Lower leg skin (tissue), 3 donors: ENCODE data around the gene FZD10.

Source experiments
- POLR2A ChIP-seq, 2 donors: fragments of 450-650 bp; IDR thresholded peaks; one replicate each; pipeline ENCODE4 v1.6.1; 2016 to 2017; ENCODE audit warnings: antibody characterized with exemption in 2 of 2, mild to moderate bottlenecking in 1 of 2, moderate library complexity in 1 of 2
- TF ChIP-seq, protein P1 (sequence below), 3 donors: fragments of 450-650 bp; IDR thresholded peaks; one replicate each; pipeline ENCODE4 v1.5.1; 2016; ENCODE audit warnings: antibody characterized with exemption in 3 of 3, mild to moderate bottlenecking in 3 of 3, moderate library complexity in 2 of 3

DNA sequence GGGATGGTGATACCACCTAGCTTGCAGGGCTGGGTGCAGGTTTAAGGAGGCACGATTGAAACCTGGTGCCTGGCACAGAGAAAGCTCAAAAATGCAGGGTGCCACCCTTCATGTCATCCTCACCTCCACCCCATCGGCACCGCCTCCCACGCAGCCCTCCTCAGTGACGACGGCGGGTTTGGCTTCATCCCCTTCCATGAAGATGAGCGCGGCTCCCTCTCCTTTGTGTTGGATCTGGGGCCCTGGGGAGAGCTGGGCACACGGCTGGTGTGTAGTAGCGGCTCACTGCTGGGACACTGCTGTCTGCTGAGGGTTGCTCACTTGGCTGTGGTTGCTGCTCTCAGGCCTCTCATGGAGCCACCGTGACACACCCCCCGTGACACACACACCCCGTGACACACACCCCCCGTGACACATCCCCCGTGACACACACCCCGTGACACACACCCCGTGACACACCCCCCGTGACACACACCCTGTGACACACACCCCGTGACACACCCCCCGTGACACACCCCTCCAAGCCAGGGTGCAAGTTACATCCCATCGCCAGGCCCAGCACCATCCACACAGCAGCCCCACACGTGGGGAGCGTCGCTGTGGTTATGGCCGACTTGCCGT lies 42.9 kb upstream of the FZD10 start:
- TF ChIP-seq, protein P1, sequence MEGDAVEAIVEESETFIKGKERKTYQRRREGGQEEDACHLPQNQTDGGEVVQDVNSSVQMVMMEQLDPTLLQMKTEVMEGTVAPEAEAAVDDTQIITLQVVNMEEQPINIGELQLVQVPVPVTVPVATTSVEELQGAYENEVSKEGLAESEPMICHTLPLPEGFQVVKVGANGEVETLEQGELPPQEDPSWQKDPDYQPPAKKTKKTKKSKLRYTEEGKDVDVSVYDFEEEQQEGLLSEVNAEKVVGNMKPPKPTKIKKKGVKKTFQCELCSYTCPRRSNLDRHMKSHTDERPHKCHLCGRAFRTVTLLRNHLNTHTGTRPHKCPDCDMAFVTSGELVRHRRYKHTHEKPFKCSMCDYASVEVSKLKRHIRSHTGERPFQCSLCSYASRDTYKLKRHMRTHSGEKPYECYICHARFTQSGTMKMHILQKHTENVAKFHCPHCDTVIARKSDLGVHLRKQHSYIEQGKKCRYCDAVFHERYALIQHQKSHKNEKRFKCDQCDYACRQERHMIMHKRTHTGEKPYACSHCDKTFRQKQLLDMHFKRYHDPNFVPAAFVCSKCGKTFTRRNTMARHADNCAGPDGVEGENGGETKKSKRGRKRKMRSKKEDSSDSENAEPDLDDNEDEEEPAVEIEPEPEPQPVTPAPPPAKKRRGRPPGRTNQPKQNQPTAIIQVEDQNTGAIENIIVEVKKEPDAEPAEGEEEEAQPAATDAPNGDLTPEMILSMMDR (IDR thresholded peaks at IDR 0.05): no peak
- TF ChIP-seq POLR2A (IDR thresholded peaks at IDR 0.05): no peak
